Nephron progenitor cell (in vitro differentiated cells): Measurements from ENCODE around the gene ATP6AP2.

Experiments used
- DNase-seq: peaks from one replicate; pipeline ENCODE4 v3.0.0; 2021
- H3K27ac Mint-ChIP-seq: 2 replicates; pipeline ENCODE4 v1.8.0; 2021; ENCODE audit warnings: mild to moderate bottlenecking, moderate library complexity, mixed read lengths
- H3K27me3 Mint-ChIP-seq: 2 replicates; pipeline ENCODE4 v1.8.0; 2021; ENCODE audit warnings: mild to moderate bottlenecking, low read depth, mixed read lengths; ENCODE audit not compliant: poor library complexity
- H3K36me3 Mint-ChIP-seq: 2 replicates; pipeline ENCODE4 v1.8.0; 2021; ENCODE audit warnings: low read depth, mixed read lengths
- H3K4me1 Mint-ChIP-seq: 2 replicates; pipeline ENCODE4 v1.8.0; 2021; ENCODE audit warnings: mixed read lengths
- H3K4me3 Mint-ChIP-seq: 2 replicates; pipeline ENCODE4 v1.8.0; 2021; ENCODE audit warnings: mild to moderate bottlenecking, moderate library complexity, mixed read lengths
- H3K9me3 Mint-ChIP-seq: 2 replicates; pipeline ENCODE4 v1.8.0; 2021; ENCODE audit warnings: mild to moderate bottlenecking, moderate library complexity, mixed read lengths
- CTCF ChIP-seq: fragments of 200-600 bp; sonication (generic); IDR thresholded peaks from 2 replicates; pipeline ENCODE4 v1.5.0; 2021; ENCODE audit warnings: antibody characterized with exemption

The ATP6AP2 gene

GRCh38 chrX:40580537-40581335 lies at the start of gene ATP6AP2:
TSS of gene ATP6AP2 (plus strand) at chrX:40580970. CDS start at chrX:40581066, 96 bp downstream.
- Mint-ChIP-seq H3K27ac (peak within 1 kb of the TSS; percentile 45), H3K36me3 (no peaks in the 10 kb centered on the region), H3K4me1 (peaks cover 10% of the 10 kb centered on the region), H3K4me3 (peak within 1 kb of the TSS; percentile 88), H3K9me3 (peaks cover 23% of the 10 kb centered on the region), H3K27me3 (peaks cover 10% of the 10 kb centered on the region)
- DNase-seq: peak; percentile 83
- TF ChIP-seq CTCF: no peak

- DNase-seq: peak; percentile 60
- H3K36me3 Mint-ChIP-seq: no peaks in the 10 kb centered on the region
- peak overlapping the region; percentile 95 for H3K27ac Mint-ChIP-seq
- peaks cover 24% of the 10 kb centered on the region for H3K27me3 Mint-ChIP-seq
- peaks cover 39% of the 10 kb centered on the region for H3K4me1 Mint-ChIP-seq
- TF ChIP-seq CTCF: no peak
- H3K4me3 Mint-ChIP-seq: peak overlapping the region; percentile 60
- H3K9me3 Mint-ChIP-seq: peaks cover 44% of the 10 kb centered on the region
Observed at GRCh38 chrX:40531056-40531826, 49.5 kb upstream of the ATP6AP2 start.

- H3K27ac Mint-ChIP-seq: no peak overlapping the region
Observed at GRCh38 chrX:40537310-40537709, 43.5 kb upstream of the ATP6AP2 start.

GRCh38 chrX:40538406-40538805 lies 42.4 kb upstream of the ATP6AP2 start:
- Mint-ChIP-seq H3K9me3 (peaks cover 18% of the 10 kb centered on the region), H3K36me3 (no peaks in the 10 kb centered on the region), H3K4me1 (peaks cover 33% of the 10 kb centered on the region), H3K27me3 (peaks cover 23% of the 10 kb centered on the region), H3K27ac (no peak overlapping the region), H3K4me3 (no peak overlapping the region)
- no peak for TF ChIP-seq CTCF
- DNase-seq: no peak

More at GRCh38 chrX:40537310-40537709, 43.5 kb upstream of the ATP6AP2 start:
- Mint-ChIP-seq H3K4me1 (peaks cover 33% of the 10 kb centered on the region), H3K36me3 (no peaks in the 10 kb centered on the region), H3K4me3 (no peak overlapping the region), H3K9me3 (peaks cover 22% of the 10 kb centered on the region), H3K27me3 (peaks cover 23% of the 10 kb centered on the region)
- no peak for TF ChIP-seq CTCF
- no peak for DNase-seq

GRCh38 chrX:40539214-40540142 lies 41.3 kb upstream of the ATP6AP2 start:
- DNase-seq: peak; percentile 16
- Mint-ChIP-seq H3K27me3 (peaks cover 23% of the 10 kb centered on the region), H3K27ac (no peak overlapping the region), H3K4me3 (peak overlapping the region; percentile 9), H3K9me3 (peaks cover 16% of the 10 kb centered on the region), H3K4me1 (peaks cover 43% of the 10 kb centered on the region), H3K36me3 (no peaks in the 10 kb centered on the region)
- TF ChIP-seq CTCF: no peak
